Measurements from ENCODE around the gene ZDHHC24. TPM values are rescaled to one million over a fixed set of nuclear protein-coding genes. Genes with fewer than 3 reads are reported as not detected.
A peak's percentile ranks its signal among the peaks of the same experiment; 100 is the strongest.

Gene ZDHHC24
- total RNA-seq, 6 donors from 2014 or later = 12.4 to 24.8 (median 14.1) TPM

DNA sequence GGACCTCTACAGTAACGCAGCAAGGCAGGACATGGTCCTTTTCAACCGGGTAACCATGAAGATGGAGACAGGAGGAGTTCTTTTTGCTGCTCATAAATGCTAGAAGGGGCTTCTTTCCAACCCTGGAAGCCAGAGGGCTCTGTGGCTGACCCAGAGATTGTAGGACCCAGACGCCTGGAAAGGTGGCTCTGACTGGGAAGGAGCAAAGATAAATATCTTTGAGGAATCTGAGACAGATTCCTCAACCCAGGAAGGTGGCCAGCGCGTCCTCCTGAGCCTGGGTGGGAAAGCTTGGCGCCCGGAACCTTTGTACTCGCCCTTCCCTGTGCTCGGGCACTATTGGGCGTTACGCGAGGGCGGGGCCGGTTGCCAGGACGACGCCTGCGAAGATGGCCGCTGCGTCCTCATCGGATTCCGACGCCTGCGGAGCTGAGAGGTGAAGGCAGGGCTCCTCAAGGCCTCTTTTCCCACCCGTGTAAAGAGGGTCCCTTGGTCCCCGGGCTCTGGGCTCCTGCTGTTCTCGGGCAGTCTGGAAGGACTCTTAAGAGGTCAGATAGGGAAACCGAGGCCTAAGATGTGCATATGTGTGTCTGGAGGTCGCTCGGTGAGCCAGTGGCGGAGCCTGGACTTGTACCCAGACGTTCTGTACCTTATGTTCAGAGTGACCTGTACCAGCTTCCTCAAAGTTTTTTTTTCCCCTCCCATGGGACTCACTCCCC lies 35.4 kb downstream of the ZDHHC24 start, which contains the start of gene BBS1:
Gene BBS1, plus strand, starts transcription at position 365 of the 719 bp plus-strand sequence. Its CDS starts 25 bp downstream, at position 390.
- H3K36me3 ChIP-seq = peaks cover 0 to 22% (median 11%) of the 10 kb centered on the region in 4 donors
- 1 to 3% methylated on average over 11 to 31 of the region's 31 CpGs for WGBS, 2 donors
- peak within 1 kb of the TSS; percentile 4 to 76 (median 34) for H3K27ac ChIP-seq
- TF ChIP-seq CTCF (IDR thresholded peaks at IDR 0.05) = no peak
- peak in 3 of 4 donors; percentile 26 to 64 (median 50) for TF ChIP-seq POLR2A (IDR thresholded peaks at IDR 0.05)
- peak; percentile 47 to 79 for TF ChIP-seq POLR2AphosphoS5 (IDR thresholded peaks at IDR 0.05)
- H3K27me3 ChIP-seq = no peaks in the 10 kb centered on the region
- DNase-seq (peak; percentile 87 to 98), ATAC-seq (ENCODE audit: low FRiP score in 2 of 2) (peak; percentile 93 to 97)
- peaks cover 9 to 15% (median 13%) of the 10 kb centered on the region in 4 donors for H3K4me1 ChIP-seq
- H3K9me3 ChIP-seq = no peaks in the 10 kb centered on the region
- peak within 1 kb of the TSS; percentile 75 to 96 (median 88) for H3K4me3 ChIP-seq

GRCh38 chr11:66509131-66509561 lies 36.7 kb downstream of the ZDHHC24 start:
- Histone ChIP-seq H3K4me3 (no peak overlapping the region), H3K27me3 (no peaks in the 10 kb centered on the region), H3K4me1 (peaks cover 9 to 15% (median 13%) of the 10 kb centered on the region in 4 donors), H3K9me3 (no peaks in the 10 kb centered on the region), H3K27ac (peak overlapping the region in 2 of 4 donors; percentile 11 to 40), H3K36me3 (peaks cover 7 to 21% (median 13%) of the 10 kb centered on the region in 4 donors)
- DNase-seq (peak in 1 of 2 donors; percentile 23), ATAC-seq (ENCODE audit: low FRiP score in 2 of 2) (no peak)
- no peak for TF ChIP-seq POLR2AphosphoS5 (IDR thresholded peaks at IDR 0.05)
- TF ChIP-seq POLR2A (IDR thresholded peaks at IDR 0.05) = no peak
- TF ChIP-seq CTCF (IDR thresholded peaks at IDR 0.05) = no peak
- TF ChIP-seq EP300 (IDR thresholded peaks at IDR 0.05) = no peak
- WGBS, 2 donors = 80 to 81% methylated on average over 7 of the region's 7 CpGs

- H3K4me1 ChIP-seq = peaks cover 0 to 6% (median 2%) of the 10 kb centered on the region in 4 donors
- no peak overlapping the region for H3K27ac ChIP-seq
- ATAC-seq (ENCODE audit: low FRiP score in 2 of 2) = no peak
- DNase-seq = no peak
- H3K27me3 ChIP-seq = no peaks in the 10 kb centered on the region
- TF ChIP-seq POLR2A (IDR thresholded peaks at IDR 0.05) = no peak
- H3K36me3 ChIP-seq = peaks cover 7 to 24% (median 15%) of the 10 kb centered on the region in 4 donors
- H3K9me3 ChIP-seq = no peaks in the 10 kb centered on the region
- WGBS, 2 donors = 90 to 100% methylated on average over 1 of the region's 1 CpG
- H3K4me3 ChIP-seq = no peak overlapping the region
These were observed 40.5 kb downstream of the ZDHHC24 start for GRCh38 chr11:66505276-66505816.

- H3K4me1 ChIP-seq = no peaks in the 10 kb centered on the region
- H3K27me3 ChIP-seq = no peaks in the 10 kb centered on the region
- H3K27ac ChIP-seq = no peak overlapping the region
- TF ChIP-seq EP300 (IDR thresholded peaks at IDR 0.05) (no peak), POLR2A (IDR thresholded peaks at IDR 0.05) (no peak), CTCF (IDR thresholded peaks at IDR 0.05) (no peak), POLR2AphosphoS5 (IDR thresholded peaks at IDR 0.05) (no peak)
- DNase-seq (no peak), ATAC-seq (ENCODE audit: low FRiP score in 2 of 2) (no peak)
- peaks cover 10 to 66% (median 44%) of the 10 kb centered on the region in 4 donors for H3K36me3 ChIP-seq
- 93 to 98% methylated on average over 5 of the region's 5 CpGs for WGBS, 2 donors
- H3K9me3 ChIP-seq = no peaks in the 10 kb centered on the region
- no peak overlapping the region for H3K4me3 ChIP-seq
These were observed 47.3 kb downstream of the ZDHHC24 start for GRCh38 chr11:66498506-66498905.

DNA sequence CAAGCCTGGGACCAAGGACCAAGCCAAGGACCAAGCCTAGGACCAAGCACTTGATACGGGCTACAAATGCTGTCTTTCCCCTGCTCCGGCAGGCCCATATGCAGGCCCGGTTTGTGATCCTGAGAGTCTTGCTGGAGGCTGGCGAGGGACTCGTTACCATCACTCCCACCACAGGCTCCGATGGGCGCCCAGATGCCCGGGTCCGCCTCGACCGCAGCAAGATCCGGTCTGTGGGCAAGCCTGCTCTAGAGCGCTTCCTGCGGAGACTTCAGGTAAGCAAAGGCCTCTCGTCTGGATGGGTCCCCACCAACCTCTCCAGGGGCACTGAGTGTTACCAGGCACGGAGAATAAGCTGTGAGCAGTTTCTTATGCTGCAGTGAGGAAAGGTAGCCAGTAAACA lies 48.6 kb downstream of the ZDHHC24 start:
- no peak for DNase-seq
- no peak for ATAC-seq (ENCODE audit: low FRiP score in 2 of 2)
- H3K36me3 ChIP-seq = peaks cover 14 to 76% (median 57%) of the 10 kb centered on the region in 4 donors

More for the DNA sequence above, 48.6 kb downstream of the ZDHHC24 start:
- Histone ChIP-seq H3K9me3 (no peaks in the 10 kb centered on the region), H3K27me3 (no peaks in the 10 kb centered on the region), H3K4me1 (no peaks in the 10 kb centered on the region), H3K27ac (no peak overlapping the region), H3K4me3 (no peak overlapping the region)
- TF ChIP-seq POLR2A (IDR thresholded peaks at IDR 0.05) (no peak), POLR2AphosphoS5 (IDR thresholded peaks at IDR 0.05) (no peak), CTCF (IDR thresholded peaks at IDR 0.05) (no peak), EP300 (IDR thresholded peaks at IDR 0.05) (no peak)
- WGBS, 2 donors = 94 to 95% methylated on average over 5 to 16 of the region's 16 CpGs
